Left hindlimb (tissue), 1 donor: Measurements from ENCODE around the gene DNAJC8.

Experiments used
- DNase-seq: peaks from one replicate; pipeline ENCODE4 v3.0.0-alpha.2; 2018

The DNAJC8 gene

DNA sequence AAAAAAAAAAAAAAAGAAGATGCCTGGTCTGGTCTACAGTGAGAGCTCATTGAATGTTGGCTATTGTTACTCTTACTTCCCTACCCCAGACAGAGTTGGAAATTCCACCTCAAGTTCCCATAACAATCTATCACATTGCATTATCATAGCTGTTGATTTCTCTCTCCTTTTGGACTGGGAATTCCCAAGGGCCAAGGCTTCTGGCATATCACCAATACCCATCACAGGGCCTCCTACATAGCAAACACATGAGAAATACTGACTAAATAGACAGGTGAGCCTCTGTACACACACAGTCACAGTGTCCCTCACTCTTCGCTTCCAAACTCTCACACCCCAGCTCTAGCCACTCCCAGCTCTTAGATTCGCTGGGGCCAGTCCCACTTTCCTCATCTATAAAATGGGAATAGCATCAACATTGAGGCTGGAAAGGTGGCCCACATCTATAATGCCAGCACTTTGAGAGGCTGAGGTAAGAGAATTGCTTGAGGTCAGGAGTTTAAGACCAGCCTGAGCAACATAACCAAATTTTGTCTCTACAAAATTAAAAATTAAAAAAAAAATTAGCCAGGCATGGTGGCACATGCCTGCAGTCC is 62.7 kb downstream of the DNAJC8 start:
- no peak for DNase-seq

DNA sequence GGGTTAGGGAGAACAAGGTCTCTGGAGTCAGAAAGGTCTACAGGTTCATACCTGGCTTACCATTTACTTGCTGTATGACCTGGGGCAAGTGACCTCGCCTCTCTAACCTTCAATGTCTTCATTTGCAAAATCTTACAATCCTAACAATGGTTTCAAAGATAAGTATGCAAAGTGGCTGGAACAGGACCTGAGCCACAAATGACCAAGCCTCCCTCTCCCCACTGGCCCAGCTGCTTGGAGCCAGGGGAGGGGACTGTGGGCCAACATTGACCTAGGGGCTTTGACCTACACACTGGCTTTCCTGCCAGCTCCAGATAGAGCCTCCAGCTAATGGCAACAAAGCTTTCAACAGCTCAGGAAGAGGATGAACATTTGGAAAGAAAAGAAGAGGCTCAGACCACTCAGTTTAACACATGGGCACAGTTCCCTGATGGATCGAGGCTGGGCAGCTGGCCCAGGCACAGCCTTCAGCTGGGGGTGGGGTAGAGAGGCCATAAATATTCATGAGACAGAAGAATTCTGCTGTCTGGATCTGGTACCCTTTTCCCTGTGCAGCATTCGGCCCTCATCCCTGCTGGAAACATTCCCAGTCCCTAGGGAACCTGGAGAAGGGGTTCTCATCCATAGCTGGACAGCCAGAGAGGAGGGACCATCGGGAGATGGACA is 69.2 kb downstream of the DNAJC8 start:
- no peak for DNase-seq

DNA sequence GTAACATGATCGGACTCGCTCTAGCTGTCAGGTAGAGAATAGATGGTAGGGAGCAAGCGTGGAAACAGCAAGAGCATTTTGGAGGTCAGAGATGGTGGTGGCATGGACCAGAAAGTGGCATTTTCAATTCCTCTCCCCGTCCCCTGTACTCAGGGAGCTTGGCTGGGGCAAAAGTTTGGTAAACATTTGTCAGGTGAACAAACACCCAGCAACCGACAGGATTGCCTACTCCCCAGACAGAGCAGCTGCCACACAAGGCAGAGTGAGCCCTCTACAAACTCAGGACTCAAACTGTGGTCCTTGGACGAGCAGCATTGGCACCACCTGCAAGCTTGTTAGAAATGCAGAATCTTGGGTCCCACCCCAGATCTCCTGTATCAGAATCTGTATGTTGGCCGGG is 70.7 kb downstream of the DNAJC8 start:
- DNase-seq: no peak

DNA sequence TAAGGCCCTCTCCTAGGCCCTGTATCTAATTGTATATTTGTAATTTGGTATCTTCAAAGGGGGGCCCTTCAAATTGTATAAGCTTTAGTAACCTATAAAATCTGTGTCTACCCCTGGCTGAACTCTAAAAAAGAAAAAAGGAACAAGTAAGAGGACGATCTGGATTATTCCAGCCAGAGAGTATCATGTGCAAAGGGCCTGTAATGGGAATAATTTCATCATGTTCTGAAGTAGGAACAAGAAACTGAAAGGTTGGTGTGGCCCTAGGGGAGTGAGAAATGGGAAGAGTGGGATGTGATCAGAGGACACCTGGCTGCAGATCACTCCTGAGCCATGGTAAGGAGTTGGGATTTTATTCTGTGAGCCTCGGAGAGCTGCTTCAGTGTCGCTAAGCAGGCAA is 71.1 kb downstream of the DNAJC8 start:
- DNase-seq: no peak

DNA sequence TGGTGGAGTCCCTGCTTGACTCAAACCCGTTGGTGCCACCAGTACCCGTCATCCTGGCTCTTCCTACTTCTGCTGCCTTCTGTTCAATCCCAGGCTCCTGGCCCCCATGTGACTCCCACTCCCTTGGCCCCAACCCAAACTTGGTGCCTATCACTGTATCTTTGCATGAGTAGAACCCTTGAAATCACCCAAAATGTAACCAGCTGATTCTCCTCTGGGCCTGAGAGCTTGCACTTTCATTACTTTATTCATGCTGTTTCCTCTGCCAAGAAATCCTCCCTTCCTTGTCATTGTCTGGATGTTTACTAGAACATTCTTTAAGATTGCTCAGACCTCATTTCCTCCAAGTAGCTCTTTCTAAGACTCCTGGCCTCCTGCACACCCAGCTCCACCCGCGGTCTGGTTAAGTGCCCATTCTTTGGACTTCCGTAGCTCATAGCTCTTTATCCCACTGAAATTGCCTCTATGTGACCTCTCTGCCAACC is 72.0 kb downstream of the DNAJC8 start:
- DNase-seq: no peak

DNA sequence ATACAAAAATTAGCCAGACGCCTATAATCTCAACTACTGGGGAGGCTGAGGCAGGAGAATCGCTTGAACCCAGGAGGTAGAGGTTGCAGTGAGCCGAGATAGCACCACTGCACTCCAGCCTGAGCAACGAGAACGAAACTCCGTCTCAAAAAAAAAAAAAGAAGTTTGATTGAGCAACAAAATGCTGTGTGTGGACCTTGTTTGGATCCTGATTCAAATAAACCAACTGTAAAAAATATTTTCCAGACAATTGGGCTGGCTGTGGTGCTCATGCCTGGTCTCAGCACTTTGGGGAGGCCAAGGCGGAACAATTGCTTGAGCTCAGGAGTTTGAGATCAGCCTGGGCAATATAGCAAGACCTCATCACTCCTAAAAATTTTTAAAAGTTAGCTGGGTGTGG is 73.1 kb downstream of the DNAJC8 start:
- no peak for DNase-seq

DNA sequence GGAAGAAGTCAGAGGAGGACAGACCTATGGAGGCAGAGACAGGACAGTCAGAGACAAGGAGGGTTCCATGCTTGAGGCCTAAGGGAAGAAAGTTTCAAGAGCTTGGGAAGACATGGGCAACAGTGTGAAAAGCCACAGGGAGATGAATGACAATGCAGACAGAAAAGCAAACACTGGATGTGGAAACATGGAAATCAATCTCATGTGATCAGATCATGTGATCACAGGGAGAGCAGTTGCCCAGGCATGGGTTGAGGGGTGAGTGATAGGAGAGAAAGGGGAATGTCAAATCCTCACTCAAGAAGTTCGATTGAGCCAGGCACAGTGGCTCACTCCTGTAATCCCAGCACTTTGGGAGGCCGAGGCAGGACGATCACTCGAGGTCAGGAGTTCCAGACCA is 73.6 kb downstream of the DNAJC8 start:
- no peak for DNase-seq

DNA sequence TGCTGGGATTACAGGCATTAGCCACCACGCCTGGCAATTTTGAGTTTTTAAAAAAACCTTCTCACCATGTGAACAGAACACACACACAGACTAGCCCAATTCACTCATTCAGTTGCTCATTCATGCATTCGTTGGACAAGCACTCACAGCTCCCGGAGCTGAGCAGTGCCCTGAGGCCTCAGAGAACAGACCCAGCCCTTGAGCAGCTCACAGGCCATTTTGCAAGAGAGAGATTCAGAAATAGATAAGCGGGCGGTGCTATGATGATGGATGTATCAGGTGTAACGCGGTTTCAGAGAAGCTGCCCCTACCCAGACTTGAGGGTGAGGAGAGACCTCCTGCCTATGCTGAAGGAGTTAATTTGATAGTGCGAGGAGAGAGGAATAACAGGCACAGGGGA is 74.9 kb downstream of the DNAJC8 start:
- DNase-seq: no peak

DNA sequence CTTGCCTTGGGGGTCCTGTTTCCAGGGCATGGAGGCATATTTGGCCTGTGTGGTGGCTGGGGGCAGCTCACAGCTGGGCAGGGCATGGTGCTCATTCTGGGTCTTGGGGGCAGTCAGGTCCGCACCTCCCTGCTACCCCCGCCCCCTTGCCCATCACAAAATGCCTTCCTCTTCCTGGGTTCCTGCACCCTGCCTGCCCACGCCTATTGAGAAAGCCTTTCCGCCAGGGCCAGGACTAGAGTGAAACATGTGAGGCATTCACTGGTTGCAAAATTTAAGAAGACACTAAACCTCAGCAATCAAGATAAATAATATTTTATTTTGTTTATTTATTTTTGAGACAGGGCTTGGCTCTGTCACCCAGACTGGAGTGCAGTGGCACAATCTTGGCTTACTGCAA is 76.0 kb downstream of the DNAJC8 start:
- no peak for DNase-seq

DNA sequence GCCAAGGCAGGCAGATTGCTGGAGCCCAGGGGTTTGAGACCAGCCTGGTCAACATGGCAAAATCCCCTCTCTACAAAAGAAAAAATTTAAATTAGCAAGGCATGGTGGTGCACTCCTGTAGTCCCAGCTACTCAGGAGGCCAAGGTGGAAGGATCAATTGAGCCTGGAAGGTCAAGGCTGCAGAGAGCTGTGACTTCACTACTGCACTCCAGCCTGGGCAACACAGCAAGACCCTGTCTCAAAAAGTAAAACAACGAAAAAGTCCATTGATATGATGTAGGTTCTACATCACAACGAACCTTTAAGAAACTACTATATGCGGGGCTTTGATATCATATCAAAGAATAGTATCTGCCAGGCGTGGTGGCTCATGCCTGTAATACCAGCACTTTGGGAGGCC is 77.2 kb downstream of the DNAJC8 start:
- DNase-seq: no peak

DNA sequence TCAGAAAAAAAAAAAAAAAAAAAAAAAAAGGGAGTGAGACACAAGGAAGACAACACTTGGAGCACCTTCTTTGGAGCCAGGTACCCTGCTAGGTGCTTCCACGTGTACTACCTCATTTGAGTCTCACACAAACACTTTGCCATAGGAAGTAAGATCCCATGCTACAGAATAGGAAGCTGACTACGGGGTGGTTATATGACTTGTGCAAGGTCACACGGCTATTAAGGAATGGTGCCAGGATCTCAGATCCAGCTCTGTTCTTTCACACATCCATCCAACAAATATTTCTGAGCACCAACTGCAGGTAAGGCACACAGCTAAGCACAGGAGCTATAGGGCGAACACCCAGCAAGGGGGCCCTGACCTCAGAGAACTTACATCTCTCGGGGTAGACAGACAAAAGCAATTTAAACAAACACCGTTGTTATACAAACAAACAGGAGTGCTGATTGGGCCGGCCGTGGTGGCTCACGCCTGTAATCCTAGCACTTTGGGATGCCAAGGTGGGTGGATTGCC is 78.7 kb downstream of the DNAJC8 start:
- no peak for DNase-seq
